Effector CD8-positive, alpha-beta T cell (primary cell): ENCODE measurements around the gene GIMAP1.

ENCODE experiments used
- DNase-seq: peaks from one replicate; lab custom pipeline; 2025; lab: John Stamatoyannopoulos, UW

The GIMAP1 gene

GRCh38 chr7:150748376-150748775 is 32.0 kb downstream of the GIMAP1 start:
- DNase-seq, result no peak

GRCh38 chr7:150751702-150752101 is 35.3 kb downstream of the GIMAP1 start:
- no peak for DNase-seq

GRCh38 chr7:150753239-150753638 is 36.8 kb downstream of the GIMAP1 start:
- no peak for DNase-seq

- no peak for DNase-seq
Observed at GRCh38 chr7:150753826-150754603, 37.6 kb downstream of the GIMAP1 start.

GRCh38 chr7:150754951-150755350 is 38.5 kb downstream of the GIMAP1 start:
- DNase-seq, result no peak

GRCh38 chr7:150755473-150756099 is 39.2 kb downstream of the GIMAP1 start:
- peak; percentile 24 for DNase-seq

- peak; percentile 11 for DNase-seq
Observed at GRCh38 chr7:150756166-150756565, 39.8 kb downstream of the GIMAP1 start.

DNA sequence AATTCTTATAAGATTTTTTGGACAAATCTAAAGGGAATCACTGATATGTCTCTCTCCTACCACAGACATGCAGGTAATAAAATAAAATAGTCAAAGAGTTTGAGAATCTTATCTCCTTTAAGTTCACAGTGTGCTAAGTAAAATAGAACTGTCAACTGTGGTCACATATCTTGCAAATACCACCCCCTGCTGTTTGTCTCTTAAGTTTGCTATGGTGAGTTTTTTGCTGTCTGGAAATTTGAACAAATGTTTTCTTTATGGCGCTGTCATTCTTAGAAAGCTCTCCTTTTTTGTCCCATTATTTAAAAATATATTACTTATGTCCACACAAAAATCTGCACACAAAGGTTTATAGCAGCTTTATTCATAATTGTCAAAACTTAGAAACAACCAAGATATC is 40.4 kb downstream of the GIMAP1 start:
- DNase-seq, result no peak

GRCh38 chr7:150759479-150759878 is 43.1 kb downstream of the GIMAP1 start:
- no peak for DNase-seq

- no peak for DNase-seq
Observed at GRCh38 chr7:150766334-150766709, 49.9 kb downstream of the GIMAP1 start.

DNA sequence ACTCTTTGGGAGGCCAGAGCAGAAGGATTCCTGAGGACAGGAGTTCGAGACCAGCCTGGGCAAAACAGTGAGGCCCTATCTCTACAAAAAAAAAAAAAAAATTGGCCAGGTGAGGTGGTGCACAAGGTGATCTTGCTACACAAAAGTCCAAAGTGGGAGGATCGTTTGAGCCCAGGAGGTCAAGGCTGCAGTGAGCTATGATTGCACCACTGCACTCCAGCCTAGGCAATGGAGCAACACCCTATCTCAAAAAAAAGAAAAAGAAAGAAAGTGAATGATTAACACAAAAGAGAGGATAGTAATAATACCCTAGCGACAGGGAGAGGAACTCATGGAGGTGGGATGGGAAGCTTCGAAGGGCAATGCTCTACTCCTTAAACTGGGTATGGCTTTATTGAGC is 53.4 kb downstream of the GIMAP1 start:
- DNase-seq, result no peak
